Activated CD4-positive, alpha-beta T cell treated with anti-CD3 and anti-CD28 coated beads for 48 hours (primary cell): ENCODE measurements around the gene HUNK.
"Not testable (repeated sequence)": the region's sequence is repeated elsewhere in the genome, so short reads cannot be mapped to it uniquely, and the experiment has no call there.

ENCODE experiments used
- DNase-seq: peaks from one replicate; pipeline ENCODE4 v3.0.0-alpha.2; 2020

The HUNK gene

GRCh38 chr21:31871371-31871770, 1.4 kb upstream of the HUNK start:
- not testable (repeated sequence) for DNase-seq

GRCh38 chr21:31872072-31872451, 758 bp upstream of the HUNK start:
- DNase-seq, result no peak

GRCh38 chr21:31873275-31873695, 465 bp downstream of the HUNK start:
- no peak for DNase-seq

GRCh38 chr21:31873696-31874599, 1.1 kb downstream of the HUNK start:
- peak; percentile 75 for DNase-seq

- DNase-seq, result no peak
Measured at GRCh38 chr21:31874812-31875212, 2.0 kb downstream of the HUNK start.

GRCh38 chr21:31875496-31876015, 2.7 kb downstream of the HUNK start:
- DNase-seq, result no peak

GRCh38 chr21:31877463-31877957, 4.7 kb downstream of the HUNK start:
- no peak for DNase-seq

GRCh38 chr21:31878831-31879230, 6.0 kb downstream of the HUNK start:
- no peak for DNase-seq

GRCh38 chr21:31879241-31879650, 6.4 kb downstream of the HUNK start:
- DNase-seq, result no peak

GRCh38 chr21:31879911-31880310, 7.1 kb downstream of the HUNK start:
- no peak for DNase-seq

GRCh38 chr21:31880816-31881215, 8.0 kb downstream of the HUNK start:
- DNase-seq, result no peak

- no peak for DNase-seq
Measured at GRCh38 chr21:31882711-31883110, 9.9 kb downstream of the HUNK start.

- no peak for DNase-seq
Measured at GRCh38 chr21:31885146-31885545, 12.3 kb downstream of the HUNK start.

GRCh38 chr21:31886915-31887314, 14.1 kb downstream of the HUNK start:
- no peak for DNase-seq

- no peak for DNase-seq
Measured at GRCh38 chr21:31887391-31887841, 14.6 kb downstream of the HUNK start.

- no peak for DNase-seq
Measured at GRCh38 chr21:31888936-31889371, 16.1 kb downstream of the HUNK start.

- DNase-seq, result no peak
Measured at GRCh38 chr21:31889460-31889859, 16.6 kb downstream of the HUNK start.

GRCh38 chr21:31892686-31893085, 19.9 kb downstream of the HUNK start:
- no peak for DNase-seq

- DNase-seq, result no peak
Measured at GRCh38 chr21:31893851-31894415, 21.1 kb downstream of the HUNK start.

- no peak for DNase-seq
Measured at GRCh38 chr21:31894457-31894856, 21.6 kb downstream of the HUNK start.

GRCh38 chr21:31895077-31895835, 22.4 kb downstream of the HUNK start:
- DNase-seq, result no peak

- no peak for DNase-seq
Measured at GRCh38 chr21:31896019-31896418, 23.2 kb downstream of the HUNK start.

- DNase-seq, result no peak
Measured at GRCh38 chr21:31897311-31897710, 24.5 kb downstream of the HUNK start.
